HG03103 (cell line): ENCODE data around the gene HLA-DMB.

Experiments
- ATAC-seq: cut with Tn5 transposase; IDR thresholded peaks from one replicate; pipeline ENCODE4 v1.9.1; 2021; ENCODE audit warnings: low read depth; ENCODE audit not compliant: unreplicated experiment

Gene HLA-DMB

DNA sequence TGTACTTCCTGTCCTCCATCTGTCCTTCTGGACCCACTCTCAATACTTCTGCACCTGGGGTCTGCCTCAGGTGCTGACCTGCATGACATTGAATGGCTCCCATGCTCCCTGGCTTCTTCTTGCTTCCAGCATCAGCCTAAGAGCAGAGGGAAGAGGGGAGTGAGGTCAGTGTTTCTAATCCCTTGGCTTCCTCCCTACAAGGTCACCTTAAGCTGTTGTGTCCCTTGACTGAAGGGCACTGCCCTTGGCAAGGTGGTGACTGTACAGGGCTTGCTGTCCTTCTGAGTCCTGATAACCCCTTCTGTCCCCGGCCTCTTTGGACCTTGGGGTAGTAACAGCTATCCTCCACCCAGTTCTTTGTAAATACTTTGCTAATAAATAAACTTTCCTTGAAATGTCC is 9.6 kb downstream of the HLA-DMB start:
- ATAC-seq: no peak

DNA sequence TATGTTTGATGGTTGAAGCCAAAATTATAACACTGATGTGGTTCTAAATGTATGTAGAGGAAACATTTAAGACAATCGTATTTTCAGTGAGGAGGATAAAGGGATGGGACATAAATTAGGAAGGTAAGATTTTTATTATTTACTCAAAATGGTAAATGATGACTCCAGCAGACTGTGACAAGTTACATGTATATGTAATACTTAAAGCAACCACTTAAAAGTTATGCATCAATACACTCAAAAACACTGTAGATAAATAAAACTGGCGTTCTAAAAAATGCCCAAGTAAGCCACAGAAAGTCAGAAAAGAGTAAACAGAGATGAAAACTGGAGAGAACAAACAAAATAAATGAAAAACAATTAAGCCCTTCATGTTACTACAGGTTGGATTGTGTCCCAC is 18.7 kb downstream of the HLA-DMB start:
- ATAC-seq: no peak

DNA sequence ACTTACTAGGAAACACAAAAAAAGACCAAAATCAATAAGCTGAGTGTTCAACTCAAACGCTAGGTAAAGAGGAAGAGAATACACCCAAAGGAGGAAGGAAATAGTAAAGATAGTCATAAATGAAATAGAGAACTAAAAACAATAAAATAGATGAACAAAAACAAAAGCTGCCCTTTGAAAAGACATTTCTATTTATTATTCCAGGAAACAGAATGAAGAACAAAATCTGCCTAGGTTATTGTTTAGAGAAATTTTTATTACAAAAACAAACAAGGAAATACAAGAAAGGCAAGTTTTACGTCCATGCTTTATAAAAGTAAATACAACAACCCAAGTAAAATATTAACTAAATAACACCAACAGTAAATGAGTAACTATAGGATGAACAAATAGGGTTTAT is 20.1 kb downstream of the HLA-DMB start:
- ATAC-seq: no peak

- no peak for ATAC-seq
Observed at GRCh38 chr6:32912951-32913350, 27.9 kb downstream of the HLA-DMB start.

DNA sequence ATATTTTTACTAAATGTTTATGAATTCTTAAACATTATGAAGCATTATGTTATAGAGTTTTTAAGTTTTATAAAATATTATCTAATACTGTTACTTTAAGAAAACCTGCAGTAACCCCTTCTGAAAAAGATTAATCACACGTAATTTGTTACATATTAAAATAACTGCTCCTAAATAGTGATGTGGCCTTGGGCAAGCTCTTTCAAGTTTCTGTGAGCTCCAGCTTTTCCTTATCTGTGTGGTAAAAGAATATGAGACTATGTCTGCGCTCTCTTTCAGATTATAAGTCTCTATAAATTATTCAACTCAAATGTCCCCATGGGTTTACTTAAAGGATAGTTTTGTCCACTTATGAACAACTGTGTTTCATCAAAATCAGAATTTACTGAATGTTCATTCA is 31.9 kb downstream of the HLA-DMB start:
- ATAC-seq: no peak

GRCh38 chr6:32906539-32906938 is 34.3 kb downstream of the HLA-DMB start:
- ATAC-seq: no peak

DNA sequence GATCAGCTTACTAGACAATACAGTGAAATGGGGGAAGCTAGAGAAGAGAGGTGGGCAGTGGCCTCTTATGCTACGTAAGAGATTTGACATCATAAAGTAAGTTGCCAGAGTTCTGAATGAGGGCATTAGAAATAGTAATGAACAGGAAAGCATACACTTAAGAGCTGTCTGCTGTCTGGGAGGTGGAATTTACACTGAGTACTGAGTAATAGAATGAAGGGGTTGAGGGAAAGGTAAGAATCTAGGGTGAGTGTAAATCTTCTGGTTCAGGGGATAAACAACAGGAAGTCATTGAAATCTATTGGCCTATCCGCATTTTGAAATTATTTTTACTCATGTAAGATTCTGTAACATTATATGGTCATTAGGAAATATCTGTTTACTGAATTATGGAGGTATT is 35.8 kb downstream of the HLA-DMB start:
- ATAC-seq: no peak

GRCh38 chr6:32903952-32904351 is 36.9 kb downstream of the HLA-DMB start:
- no peak for ATAC-seq

GRCh38 chr6:32895006-32895345 is 45.9 kb downstream of the HLA-DMB start:
- no peak for ATAC-seq

DNA sequence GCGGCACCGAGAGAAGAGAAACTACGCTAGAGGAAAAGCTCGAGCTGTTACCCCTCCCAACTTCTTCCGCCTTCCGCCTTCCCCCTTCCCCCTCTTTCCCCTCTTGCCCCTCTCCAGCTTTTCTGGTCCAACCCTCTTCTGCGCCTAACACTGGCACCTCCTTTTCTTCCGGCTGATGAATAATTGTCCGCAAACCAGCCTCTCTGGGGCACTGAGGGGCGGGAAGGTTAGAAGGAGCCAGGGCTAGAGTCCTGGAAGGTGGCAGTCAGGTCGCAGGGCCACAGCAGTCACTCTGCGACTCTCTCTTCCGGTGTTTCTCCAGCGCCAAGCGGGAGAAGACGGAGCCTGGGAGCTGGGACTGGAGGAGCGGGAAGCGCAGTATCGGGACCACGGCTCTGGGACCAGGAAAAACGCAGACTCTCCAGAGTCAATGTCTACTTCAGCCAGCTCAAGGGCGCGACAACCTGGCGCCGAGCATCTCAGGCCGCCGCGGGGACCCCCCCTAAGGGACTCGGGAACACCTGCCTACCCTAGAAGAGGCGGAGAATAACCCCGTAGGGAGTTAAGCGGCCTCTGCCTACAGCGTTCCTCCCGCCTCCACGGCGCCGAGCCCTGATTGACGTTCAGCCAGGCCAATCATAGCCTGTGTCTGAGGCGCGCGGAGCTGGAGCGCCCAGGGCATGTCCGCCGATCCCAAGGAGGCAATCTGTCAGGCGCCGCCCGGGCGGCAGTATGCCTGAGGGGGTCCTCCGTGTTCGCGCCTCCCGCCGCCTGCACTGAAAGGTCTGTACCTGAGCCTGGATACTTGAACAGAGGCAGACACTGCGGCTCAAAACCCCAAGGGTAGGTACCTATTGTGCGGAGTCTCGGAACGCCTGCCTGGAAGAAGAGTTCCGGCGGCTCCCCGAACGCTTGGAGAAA is 46.5 kb downstream of the HLA-DMB start:
- ATAC-seq: peak; percentile 94

DNA sequence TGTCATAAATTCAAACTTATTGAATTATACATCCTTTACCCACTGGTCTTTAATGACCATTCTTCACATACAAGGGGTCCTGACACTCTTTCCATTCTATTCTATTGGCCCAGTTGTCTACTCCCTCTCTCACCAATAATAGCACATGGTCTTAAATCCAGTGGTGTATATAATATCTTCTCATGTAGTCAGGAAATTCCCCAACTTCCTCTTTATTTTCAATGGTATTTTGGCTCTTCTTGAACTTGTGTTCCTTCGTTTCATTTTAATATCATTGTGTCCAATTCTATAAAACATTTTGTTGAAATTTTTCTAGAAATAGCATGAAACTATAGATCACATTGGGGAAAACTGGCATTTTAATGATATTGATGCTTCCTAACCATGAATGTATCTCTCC is 50.0 kb downstream of the HLA-DMB start:
- no peak for ATAC-seq

- no peak for ATAC-seq
Observed at GRCh38 chr6:32889533-32889932, 51.3 kb downstream of the HLA-DMB start.

DNA sequence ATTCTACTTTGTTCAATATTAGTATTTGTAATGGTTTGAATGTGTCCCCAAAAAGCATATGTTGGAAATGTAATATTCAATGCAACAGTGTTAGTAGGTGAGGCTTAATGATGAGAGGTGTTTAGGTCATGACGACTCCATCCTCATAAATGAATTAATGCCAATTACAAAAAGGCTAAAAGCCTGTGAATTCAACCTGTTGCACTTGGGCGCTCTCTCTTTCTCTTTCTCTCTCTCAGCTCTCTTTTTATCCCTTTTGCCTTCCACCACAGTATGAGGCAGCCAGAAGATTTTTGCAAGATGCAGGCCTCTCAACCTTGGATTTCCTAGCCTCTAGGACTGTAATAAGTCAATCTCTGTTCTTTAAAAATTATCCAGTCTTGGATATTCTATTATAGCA is 52.3 kb downstream of the HLA-DMB start:
- ATAC-seq: no peak

GRCh38 chr6:32887616-32888015 is 53.2 kb downstream of the HLA-DMB start:
- no peak for ATAC-seq

DNA sequence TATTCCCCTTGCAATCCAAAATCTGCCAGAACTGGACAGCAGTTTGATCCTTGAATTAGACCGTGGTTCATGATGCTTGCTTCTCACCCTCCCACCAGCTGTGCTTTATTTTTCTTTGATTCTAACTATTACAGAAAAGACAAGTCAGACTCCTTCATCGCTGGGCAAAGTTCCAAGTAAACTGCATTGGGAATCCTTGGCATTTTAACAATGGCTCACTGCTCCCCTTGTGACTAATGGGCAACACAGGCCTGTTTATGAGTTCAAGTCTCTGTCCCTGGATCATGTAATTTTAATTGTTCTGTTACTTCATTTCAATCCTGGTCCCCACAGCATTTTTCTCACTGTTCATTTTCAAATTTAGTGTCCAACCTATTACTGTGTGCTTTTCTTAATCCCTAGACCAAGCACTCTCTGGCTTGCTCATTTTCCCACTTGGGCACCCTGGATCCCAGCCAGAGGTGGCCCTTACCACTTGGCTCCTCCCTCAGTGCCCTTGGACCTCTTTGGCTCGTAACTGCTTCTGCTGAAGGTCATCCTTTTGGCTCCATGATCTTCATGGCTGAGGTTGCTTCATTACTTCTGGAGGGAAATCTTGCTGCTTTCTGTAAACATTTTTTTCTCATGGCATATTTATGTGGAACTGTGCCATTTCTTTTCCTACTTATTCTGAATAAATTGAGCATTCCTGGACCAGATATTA is 54.0 kb downstream of the HLA-DMB start:
- ATAC-seq: no peak

DNA sequence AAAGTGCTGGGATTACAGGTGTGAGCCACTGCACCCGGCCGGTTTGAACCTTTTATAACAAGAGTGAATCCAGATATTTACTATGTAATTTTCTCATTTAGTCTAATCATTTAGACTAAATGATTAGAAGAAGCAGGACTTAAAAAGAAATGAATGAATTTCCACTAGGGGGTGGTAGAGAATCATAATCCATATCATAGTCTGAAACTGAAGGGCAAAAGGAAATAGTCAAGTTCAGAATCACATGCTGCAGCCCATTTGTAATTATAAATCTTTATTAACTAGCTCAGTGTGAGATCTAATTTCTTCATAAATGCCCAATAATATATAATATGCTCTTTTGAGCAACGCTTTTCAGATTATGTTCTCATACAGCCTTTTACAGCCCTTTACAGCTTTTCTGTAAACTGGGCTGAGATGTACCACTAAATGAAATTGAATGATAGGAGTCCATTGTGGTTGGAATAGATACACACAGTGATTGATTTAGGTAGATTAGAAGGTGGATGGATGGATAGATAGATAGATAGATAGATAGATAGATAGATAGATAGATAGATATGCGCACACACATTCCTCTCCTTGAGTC is 55.0 kb downstream of the HLA-DMB start:
- ATAC-seq: no peak
